22Rv1 (cell line): ENCODE results near the gene AOAH.

Experiments used
- ZFX ChIP-seq: fragments of 450-650 bp; IDR thresholded peaks from 2 replicates; pipeline ENCODE4 v1.6.1; 2017; ENCODE audit warnings: antibody characterized with exemption, borderline replicate concordance
- TF ChIP-seq, protein P1 (sequence below): fragments of 450-650 bp; IDR thresholded peaks from 2 replicates; pipeline ENCODE4 v1.5.1; 2017; ENCODE audit warnings: mild to moderate bottlenecking

DNA sequence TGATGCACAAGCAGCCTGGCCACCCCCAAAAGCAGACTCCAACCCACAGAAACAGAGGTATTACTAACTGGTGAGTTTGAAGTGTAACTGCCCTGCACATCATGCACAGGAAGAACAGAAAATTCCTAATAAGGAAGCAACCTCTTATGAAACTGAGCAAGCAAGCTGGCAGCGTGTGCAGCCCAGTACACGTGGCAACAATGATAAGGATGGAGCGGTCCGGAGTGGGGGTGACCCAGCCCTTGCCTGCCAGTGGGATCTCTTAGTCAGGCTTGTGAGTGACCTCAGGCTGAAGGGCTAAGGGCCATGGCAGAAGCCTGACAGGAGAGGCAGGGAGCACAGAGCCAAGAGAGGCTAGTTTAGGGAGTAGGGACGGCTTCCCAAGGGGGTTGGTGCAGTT, 22.1 kb upstream of the AOAH start:
- TF ChIP-seq, protein P1, sequence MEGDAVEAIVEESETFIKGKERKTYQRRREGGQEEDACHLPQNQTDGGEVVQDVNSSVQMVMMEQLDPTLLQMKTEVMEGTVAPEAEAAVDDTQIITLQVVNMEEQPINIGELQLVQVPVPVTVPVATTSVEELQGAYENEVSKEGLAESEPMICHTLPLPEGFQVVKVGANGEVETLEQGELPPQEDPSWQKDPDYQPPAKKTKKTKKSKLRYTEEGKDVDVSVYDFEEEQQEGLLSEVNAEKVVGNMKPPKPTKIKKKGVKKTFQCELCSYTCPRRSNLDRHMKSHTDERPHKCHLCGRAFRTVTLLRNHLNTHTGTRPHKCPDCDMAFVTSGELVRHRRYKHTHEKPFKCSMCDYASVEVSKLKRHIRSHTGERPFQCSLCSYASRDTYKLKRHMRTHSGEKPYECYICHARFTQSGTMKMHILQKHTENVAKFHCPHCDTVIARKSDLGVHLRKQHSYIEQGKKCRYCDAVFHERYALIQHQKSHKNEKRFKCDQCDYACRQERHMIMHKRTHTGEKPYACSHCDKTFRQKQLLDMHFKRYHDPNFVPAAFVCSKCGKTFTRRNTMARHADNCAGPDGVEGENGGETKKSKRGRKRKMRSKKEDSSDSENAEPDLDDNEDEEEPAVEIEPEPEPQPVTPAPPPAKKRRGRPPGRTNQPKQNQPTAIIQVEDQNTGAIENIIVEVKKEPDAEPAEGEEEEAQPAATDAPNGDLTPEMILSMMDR = no peak
- TF ChIP-seq ZFX = no peak
